ENCODE data around the gene PDZRN3.

Gene PDZRN3

DNA sequence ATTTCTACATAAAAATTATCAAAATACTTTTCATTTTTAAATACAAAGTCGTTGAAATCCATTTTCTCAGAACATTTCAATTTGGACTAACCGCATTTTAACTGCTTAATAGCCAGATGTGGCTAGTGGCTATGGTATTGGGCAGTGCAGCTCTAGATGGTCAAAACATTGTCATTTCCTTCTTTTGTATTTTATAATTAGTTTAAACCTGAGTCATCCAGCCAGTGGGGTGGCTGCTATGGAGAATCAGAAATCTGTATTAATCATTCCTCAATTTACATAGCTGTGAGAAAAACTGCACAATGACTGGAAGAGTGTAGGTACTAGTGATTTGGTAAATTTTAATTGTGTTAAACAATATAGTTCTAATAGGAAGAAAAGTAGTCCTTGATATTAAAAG lies 245.3 kb downstream of the PDZRN3 start:
- no peak for DNase-seq

DNA sequence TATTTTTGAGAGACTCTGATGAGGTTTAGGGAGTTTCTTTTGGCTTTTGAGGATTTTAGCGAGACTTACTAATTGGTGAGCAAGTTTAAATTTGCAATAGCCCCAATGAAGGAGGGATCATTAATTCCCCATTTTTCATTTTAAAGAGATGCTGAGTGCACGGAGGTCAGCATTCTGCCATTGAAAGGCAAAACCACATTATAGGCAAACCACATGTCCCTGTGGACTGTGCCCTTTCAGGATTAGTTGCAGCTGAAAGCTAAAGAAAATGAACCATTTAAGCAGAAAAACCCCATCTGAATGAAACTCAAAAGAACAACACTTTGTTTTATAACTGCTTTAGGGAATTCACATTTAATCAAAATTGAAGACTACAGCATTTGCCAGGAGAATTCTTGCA lies 246.5 kb downstream of the PDZRN3 start:
- DNase-seq = no peak

DNA sequence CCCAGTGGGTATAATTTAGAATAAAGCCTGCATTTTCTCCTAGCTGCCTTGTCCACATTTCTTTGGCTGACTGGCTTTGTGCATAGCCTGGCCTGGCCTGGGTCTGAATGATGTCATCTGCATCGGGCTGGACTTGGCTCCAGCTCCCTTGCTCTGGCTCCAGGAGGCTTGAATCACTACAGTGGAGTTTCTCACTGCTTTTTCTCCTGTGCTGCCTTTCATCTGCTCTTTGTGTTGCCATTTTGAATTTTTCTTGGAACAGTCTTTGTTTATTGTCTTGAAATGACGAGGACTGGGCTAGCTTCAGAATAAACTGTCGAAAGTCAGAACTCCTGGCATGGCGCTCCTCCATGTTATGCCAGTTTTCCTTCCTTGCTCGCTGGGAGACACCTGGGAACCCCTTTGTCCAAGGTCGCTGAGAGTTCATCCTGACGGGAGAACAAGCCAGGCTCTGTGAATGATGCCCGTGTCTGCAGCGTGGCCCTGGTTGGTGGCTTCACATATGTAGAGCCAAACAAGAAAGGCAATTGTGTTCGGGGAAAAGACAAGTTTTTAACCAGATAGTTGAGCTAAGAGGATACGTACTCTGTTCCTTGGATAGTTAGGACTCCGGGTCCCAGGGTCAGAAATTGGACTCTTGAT lies 258.9 kb downstream of the PDZRN3 start:
- no peak for DNase-seq

DNA sequence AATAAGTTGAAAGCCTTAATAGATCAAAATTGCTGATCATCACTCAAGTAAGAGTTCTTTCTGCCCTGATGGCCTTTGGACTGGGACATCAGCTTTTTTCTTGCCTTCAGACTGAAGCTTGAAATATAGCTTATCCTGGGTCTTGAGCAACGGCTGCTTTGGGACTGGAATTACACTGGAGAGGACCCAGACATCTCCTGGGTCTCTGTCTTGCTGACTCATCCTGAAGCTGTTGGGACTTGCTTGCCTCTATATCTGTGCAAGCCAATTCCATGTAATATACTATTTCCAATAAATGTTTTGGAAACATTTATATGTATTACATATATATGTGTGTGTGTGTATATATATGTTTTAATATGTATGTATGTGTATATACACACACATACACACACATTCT lies 260.2 kb downstream of the PDZRN3 start:
- DNase-seq = no peak

DNA sequence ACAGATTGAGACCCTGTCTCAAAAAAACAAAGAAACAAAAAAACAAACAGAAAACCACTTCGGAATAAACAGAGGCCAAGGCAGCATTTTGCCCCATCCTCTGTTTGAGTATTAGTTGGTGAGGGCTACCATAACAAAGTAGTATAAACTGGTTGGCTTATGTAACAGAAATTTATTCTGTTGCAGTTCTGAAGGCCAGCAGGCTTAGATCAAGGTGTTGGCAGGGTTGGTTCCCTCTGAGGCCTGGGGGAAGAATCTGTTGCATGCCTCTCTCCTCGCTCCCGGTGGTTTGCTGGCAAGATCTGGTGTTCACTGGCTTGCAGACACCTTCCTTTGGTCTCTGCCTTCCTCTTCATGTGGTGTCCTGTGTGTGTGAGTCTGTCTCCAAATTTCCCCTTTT lies 261.6 kb downstream of the PDZRN3 start:
- DNase-seq = no peak

DNA sequence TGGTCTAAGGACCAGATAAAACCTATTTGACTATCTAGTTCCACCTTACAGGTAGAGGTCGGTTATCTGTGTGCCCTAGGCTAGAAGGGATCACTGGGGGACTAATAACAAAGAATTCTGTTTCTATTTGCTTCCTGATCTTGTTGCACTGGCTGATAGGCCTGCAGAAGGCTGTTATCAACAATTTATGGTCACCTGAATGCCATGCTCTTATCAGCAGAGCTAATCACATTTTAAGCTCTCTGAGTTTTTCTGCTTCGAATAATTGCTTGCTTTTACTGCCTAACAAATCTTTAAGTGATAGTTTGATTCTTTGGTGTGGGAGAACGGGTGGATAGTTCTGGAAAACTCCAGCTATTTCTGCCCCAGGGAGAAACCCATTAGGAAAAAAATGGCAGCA lies 263.1 kb downstream of the PDZRN3 start:
- DNase-seq = no peak

DNA sequence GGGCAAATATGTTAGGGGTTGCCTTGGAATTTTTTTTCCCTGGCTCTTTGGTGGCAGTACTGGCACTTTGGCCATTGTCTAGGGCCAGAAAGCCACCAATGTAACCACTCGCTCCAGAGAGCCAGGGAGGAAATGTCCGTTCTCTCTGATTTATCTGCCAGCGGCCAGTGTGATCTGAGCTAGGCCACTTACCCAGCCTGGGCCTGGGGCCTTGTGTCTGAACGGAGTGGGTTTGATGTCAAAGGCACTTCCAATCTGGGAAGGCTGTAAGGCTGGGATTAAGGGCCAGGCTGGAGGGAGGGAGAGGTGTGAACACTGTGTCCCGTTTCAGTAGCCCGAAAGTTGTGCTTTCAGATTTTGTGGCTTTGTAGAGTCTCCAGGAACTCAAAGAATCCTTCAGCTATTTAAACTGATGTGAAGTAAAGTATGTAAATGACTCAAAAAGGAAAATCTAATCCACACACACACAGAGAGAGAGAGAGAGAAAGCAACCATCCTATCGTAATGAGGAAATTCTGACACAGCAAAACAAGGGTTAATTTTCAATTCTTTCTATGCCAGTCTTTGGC lies 271.0 kb downstream of the PDZRN3 start:
- DNase-seq = no peak

DNA sequence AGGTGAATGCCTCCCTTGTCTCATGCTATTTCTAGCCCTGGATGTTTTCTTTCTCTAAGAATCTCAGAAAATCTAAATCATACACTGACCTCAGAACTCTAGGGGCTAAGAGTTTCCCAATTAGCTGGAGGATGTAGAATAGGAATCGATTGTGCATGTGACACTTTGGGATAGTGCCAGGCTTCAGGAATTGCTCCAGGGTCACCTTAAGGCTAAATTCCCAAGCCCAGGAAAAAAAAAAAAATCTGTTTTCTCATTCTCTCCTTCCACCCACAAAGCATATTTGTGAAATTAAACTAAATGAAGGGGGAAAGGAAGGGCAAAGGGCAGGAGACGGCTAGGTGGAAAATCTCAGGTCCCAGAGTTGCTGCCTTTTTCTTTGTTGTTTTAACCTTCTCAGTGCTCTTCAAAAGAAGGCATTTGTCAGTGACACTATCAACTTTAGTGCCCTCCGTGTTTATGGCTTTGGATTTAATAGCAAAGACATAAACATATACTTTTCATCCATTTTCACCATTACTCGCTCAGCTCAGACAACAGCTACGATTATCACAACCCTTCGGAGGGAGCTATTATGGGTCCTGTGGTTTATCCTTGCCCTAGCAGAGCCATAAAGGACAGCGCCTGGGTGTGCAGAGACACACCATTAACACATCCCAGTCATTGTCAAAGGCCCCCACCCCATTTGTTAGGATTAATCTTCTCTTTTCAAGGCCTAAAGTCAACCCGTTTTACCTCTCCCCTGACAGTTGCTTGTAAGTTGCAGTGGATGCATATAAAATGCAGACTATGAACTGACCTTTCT lies 271.7 kb downstream of the PDZRN3 start:
- DNase-seq = no peak

DNA sequence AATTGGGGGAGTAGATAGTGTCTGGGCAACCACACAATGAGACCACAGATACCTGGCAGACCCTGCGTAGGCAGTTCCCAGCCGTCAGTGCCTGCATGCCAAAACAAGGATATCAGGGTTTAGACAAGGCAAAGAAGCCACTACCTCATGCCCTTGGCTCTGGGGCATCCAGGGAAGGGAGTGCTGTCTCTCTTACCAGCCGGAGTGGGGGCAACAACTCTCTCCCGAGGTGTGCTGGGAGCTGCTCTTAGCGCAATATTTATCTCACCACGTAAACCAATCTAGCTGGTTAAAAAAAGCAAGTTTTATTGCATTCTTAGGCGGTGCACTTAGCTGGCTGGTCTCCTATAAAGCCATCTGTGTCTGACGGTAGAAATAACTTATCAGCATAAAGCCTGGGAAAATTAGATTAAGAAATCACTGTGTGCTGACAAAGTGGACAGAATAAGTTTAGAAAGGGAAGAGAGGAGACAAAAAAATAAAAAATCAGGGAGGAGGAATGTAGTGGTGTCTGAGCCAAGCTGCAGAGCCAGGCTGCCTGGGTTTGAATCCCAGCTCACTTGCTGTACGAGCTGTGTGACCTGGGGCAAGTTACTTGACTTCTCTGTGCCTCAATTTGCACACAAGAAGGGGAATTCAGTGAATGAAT lies 273.2 kb downstream of the PDZRN3 start:
- no peak for DNase-seq

DNA sequence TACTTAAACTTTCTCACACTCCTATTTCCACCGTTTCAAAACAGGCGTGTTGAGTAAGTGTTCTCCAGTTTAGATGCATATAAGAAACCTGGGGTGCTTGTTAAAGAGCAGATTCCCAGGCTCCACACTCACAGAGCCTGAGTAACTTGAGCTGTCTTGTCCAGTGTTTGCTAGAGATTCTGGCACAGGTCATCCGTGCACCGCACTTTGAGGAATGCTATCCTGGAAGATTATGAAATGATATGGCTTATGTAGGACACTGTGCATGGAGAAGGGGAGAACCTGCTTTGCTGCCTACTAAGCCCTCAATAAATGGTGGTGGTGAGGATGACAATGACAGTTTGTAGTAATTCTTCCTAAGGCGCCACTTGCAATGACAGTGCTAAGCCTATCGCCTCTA lies 273.7 kb downstream of the PDZRN3 start:
- DNase-seq = no peak

DNA sequence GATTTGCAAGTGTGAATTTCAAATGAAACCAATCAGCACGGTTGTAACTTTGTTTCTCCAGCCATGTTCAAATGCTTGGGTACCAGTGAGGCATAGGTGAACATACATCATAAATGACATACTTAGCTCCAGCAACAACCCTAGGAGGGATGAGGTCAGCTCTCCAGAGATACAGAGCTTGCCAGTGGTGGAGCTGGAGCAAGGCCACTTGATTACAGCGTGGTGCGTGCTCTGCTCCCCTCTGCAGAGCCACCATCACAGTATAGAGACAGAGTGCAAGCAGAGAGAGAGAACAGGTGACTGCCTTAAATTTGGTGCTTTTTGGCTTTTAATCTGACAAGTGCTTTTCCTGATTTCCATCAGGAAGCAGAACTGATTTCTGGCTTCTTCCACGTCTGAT lies 275.1 kb downstream of the PDZRN3 start:
- DNase-seq = no peak

DNA sequence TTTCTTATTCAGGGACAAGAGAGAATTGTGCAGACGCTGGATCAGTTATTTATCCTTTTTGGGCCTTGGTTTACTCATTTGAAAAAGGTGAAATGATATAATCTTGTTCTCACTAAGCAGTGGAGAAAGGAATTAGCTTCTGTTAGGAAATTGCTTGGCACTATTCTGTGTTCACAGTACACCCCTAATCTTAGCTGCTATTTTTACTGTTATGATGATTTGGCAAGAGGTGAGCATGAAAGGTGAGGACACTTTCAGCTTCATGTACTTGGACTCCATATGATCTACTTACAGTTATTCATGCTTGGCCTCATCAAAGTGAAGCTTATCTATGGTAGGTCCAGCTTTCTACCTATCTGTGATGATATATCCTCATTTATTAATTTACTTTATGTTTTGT lies 282.7 kb downstream of the PDZRN3 start:
- DNase-seq = no peak

DNA sequence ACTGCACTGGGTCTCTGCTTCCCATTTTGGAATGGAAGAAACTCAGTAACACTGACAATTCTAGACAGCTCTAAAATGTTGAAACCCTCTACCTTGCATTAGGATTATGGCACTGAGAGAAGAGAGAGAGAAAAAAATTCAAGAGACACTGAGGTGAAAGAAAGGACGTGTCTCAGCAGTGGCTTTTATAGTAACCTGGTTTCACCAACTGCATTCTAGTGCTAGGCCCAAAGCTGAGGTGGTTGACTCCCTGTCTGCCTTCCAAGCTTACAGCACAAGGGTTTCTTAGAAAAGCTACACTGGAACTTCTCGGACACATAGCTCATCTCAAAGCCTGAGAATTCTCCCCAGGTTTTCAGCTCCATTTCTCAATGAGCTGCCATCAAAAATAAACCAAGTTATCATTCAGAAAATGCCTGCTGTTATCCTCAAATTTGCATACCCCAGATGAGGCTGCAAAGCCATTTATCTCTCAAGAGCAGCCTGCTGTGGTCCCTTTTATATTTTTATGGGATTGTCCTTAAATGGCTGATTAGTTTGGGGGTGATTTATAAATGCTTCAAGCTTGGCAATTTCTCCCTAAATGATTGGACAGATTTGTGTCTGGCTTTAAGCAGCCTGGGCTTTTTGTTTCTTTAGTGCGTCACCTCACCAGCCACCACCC lies 283.3 kb downstream of the PDZRN3 start:
- DNase-seq = no peak

DNA sequence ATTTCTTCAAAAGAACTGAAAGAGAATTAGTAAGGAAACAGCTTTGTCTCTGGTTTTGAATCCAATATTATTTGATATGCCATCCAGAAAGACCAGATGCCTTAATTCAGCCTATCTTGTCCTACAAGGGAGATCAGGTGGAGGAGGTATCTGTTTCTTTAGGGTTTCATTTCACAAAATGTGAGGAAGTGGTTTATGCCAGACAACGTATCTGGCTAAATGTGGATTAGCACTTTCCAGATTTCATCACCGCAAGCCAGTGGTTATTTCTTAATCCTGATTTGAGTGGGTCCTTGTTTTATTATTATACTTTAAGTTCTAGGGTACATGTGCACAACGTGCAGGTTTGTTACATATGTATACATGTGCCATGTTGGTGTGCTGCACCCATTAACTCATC lies 292.2 kb downstream of the PDZRN3 start:
- DNase-seq = no peak
